ENCODE results near the gene DNAH3.

DNAH3 gene

GRCh38 chr16:21126518-21126917 is 24.1 kb downstream of the DNAH3 start:
- H3K27me3 ChIP-seq (ENCODE audit: insufficient read depth, low read depth) = no peaks in the 10 kb centered on the region
- no peak overlapping the region for H3K4me2 ChIP-seq

DNA sequence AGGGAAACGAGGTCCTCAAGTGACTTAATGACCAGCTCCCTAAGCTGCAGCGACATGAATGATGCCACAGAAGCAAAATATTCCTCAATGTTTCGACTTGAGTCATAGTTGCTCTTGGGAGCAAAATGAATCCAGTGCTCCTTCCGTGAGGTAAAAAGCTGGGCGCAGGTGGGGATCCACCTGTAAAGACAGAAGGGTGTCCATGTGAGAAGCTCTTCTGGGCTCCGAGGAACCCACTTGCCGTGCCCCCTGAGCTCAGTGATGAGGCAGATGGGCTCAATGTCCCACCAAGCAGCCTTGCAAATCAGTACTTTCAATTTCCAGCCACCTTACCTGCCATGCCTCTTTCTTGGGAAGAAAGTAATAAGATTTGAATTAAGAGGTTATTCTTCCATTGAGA is 25.5 kb downstream of the DNAH3 start:
- Histone ChIP-seq H3K79me2 (ENCODE audit: insufficient read depth, low read depth) (no peaks in the 10 kb centered on the region), H4K20me1 (ENCODE audit: insufficient read depth) (no peaks in the 10 kb centered on the region), H2AFZ (ENCODE audit: low read depth) (no peak overlapping the region), H3K36me3 (ENCODE audit: insufficient read depth) (no peaks in the 10 kb centered on the region), H3K4me3 (IDR thresholded peaks at IDR 0.05; ENCODE audit: insufficient read depth, low read depth, low read length) (no peak overlapping the region), H3K27ac (no peak overlapping the region), H3K4me1 (ENCODE audit: low read depth, poor library complexity, severe bottlenecking) (no peaks in the 10 kb centered on the region), H3K27me3 (ENCODE audit: insufficient read depth, low read depth) (no peaks in the 10 kb centered on the region), H3K4me2 (no peak overlapping the region), H3K9ac (no peak overlapping the region)
- no peak for TF ChIP-seq CTCF (conservative IDR thresholded peaks at IDR 0.05; ENCODE audit: low read depth, low read length)

More at GRCh38 chr16:21126518-21126917, 24.1 kb downstream of the DNAH3 start:
- Histone ChIP-seq H3K79me2 (ENCODE audit: insufficient read depth, low read depth) (no peaks in the 10 kb centered on the region), H3K27ac (no peak overlapping the region), H4K20me1 (ENCODE audit: insufficient read depth) (no peaks in the 10 kb centered on the region), H3K9ac (no peak overlapping the region), H3K36me3 (ENCODE audit: insufficient read depth) (no peaks in the 10 kb centered on the region), H2AFZ (ENCODE audit: low read depth) (no peak overlapping the region), H3K4me1 (ENCODE audit: low read depth, poor library complexity, severe bottlenecking) (no peaks in the 10 kb centered on the region), H3K4me3 (IDR thresholded peaks at IDR 0.05; ENCODE audit: insufficient read depth, low read depth, low read length) (no peak overlapping the region)
- no peak for TF ChIP-seq CTCF (conservative IDR thresholded peaks at IDR 0.05; ENCODE audit: low read depth, low read length)

DNA sequence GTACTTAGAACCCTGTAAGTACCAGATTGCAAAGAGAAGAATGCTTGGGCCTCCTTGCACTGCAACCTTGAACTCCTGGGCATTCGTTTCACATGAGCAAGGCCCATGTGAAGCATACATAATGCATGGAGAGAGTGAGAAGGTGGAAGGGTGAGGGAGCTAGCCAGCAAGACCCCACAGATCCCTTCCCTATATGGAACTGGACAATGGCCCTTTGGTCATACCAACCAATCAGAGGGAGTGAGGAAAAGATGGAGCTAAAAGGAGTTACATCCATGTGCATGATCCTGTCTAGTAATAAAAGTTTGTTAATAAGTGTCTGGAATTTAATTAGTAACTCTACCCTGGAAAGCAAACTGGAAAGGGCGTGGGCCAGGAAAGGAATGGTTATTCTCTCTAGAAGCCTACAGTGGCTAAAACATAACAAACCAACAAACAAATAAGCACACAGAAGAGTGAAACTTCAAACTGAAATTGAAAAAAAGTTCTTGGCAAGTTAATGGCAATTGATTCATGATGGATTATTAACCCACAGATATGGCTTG is 29.6 kb downstream of the DNAH3 start:
- no peak for TF ChIP-seq CTCF (conservative IDR thresholded peaks at IDR 0.05; ENCODE audit: low read depth, low read length)
- no peak overlapping the region for H3K9ac ChIP-seq
- H3K27me3 ChIP-seq (ENCODE audit: insufficient read depth, low read depth) = no peaks in the 10 kb centered on the region
- no peaks in the 10 kb centered on the region for H3K36me3 ChIP-seq (ENCODE audit: insufficient read depth)
- H3K79me2 ChIP-seq (ENCODE audit: insufficient read depth, low read depth) = no peaks in the 10 kb centered on the region
- H3K4me1 ChIP-seq (ENCODE audit: low read depth, poor library complexity, severe bottlenecking) = no peaks in the 10 kb centered on the region
- H3K4me2 ChIP-seq = no peak overlapping the region
- H3K27ac ChIP-seq = no peak overlapping the region
- no peaks in the 10 kb centered on the region for H4K20me1 ChIP-seq (ENCODE audit: insufficient read depth)
- no peak overlapping the region for H2AFZ ChIP-seq (ENCODE audit: low read depth)
- H3K4me3 ChIP-seq (IDR thresholded peaks at IDR 0.05; ENCODE audit: insufficient read depth, low read depth, low read length) = no peak overlapping the region

DNA sequence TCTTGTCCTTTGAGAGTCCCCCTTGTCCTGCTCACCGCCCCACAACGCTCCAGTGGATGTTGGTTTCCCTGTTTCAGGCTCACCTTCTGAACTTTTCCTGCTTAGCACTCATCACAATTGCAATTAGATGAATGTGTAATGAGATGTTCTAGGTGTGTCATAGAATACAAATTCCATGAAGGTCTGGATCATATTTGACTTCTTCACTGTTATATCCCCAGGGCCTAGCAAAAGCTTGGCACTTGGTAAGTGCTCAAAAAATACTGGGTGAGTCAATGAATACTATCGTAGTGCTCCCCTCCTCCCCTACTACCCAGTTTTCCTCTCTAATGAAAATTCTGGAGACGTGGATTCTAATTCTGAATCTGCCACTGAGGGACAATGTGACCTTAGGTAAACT is 33.1 kb downstream of the DNAH3 start:
- Histone ChIP-seq H3K4me2 (no peak overlapping the region), H4K20me1 (ENCODE audit: insufficient read depth) (no peaks in the 10 kb centered on the region), H3K27ac (no peak overlapping the region)

More for the DNA sequence above, 33.1 kb downstream of the DNAH3 start:
- H3K79me2 ChIP-seq (ENCODE audit: insufficient read depth, low read depth) = no peaks in the 10 kb centered on the region
- H3K4me1 ChIP-seq (ENCODE audit: low read depth, poor library complexity, severe bottlenecking) = no peaks in the 10 kb centered on the region
- H3K9ac ChIP-seq = no peak overlapping the region
- H2AFZ ChIP-seq (ENCODE audit: low read depth) = no peak overlapping the region
- H3K4me3 ChIP-seq (IDR thresholded peaks at IDR 0.05; ENCODE audit: insufficient read depth, low read depth, low read length) = no peak overlapping the region
- no peaks in the 10 kb centered on the region for H3K27me3 ChIP-seq (ENCODE audit: insufficient read depth, low read depth)
- TF ChIP-seq CTCF (conservative IDR thresholded peaks at IDR 0.05; ENCODE audit: low read depth, low read length) = no peak
- no peaks in the 10 kb centered on the region for H3K36me3 ChIP-seq (ENCODE audit: insufficient read depth)
